Endothelial cell of umbilical vein (primary cell): ENCODE measurements around the gene KRT78. TPM values are rescaled to one million over a fixed set of nuclear protein-coding genes. Genes with fewer than 3 reads are reported as not detected.
"Not testable (repeated sequence)": the region's sequence is repeated elsewhere in the genome, so short reads cannot be mapped to it uniquely, and the experiment has no call there.

ENCODE experiments used
- BruUV-seq: library from RNA; stranded (reverse); fragments of 400-500 nt; replicated peaks from 2 replicates; lab custom pipeline; 2021; lab: Mats Ljungman, UMichigan
- CTCF ChIA-PET: fragments of 300-600, 350-600 bp; sonication (Branson Sonifier 250); formaldehyde crosslinking; loops from one replicate; lab custom pipeline; 2021; ENCODE audit warnings: antibody characterized with exemption, inconsistent platforms; lab: Charles Lee
- POLR2A ChIA-PET: fragments of 300-600, 350-600 bp; sonication (Branson Sonifier 250); formaldehyde crosslinking; loops from one replicate; lab custom pipeline; 2021; ENCODE audit warnings: antibody characterized with exemption, inconsistent platforms; lab: Charles Lee
- DNase-seq: peaks from one replicate; pipeline ENCODE4 v3.0.0-alpha.2; 2011; ENCODE audit warnings: low read depth, low spot score
- FAIRE-seq: peaks from 2 replicates; lab custom pipeline; 2011; peaks lifted over from hg19 to GRCh38; lab: Jason Lieb, UNC
- H2AFZ ChIP-seq: 2 replicates; pipeline ENCODE4 v1.6.0; 2012; ENCODE audit warnings: low read depth, low read length, control low read depth, inconsistent platforms
- H3K27ac ChIP-seq: 2 replicates; pipeline ENCODE4 v1.5.1; 2011; ENCODE audit warnings: low read depth, mild to moderate bottlenecking, control low read depth, low read length, moderate library complexity; ENCODE audit not compliant: insufficient read depth
- H3K27me3 ChIP-seq, 2 experiments: 2 replicates each; pipeline versions ENCODE4 v1.6.0 to v1.6.1; 2011; ENCODE audit warnings: low read length in 2 of 2, mixed read lengths in 1 of 2; ENCODE audit not compliant: control insufficient read depth in 2 of 2, insufficient read depth in 2 of 2
- H3K36me3 ChIP-seq, 2 experiments: 2 replicates in 1 of 2; 3 replicates in 1 of 2; pipeline ENCODE4 v1.5.1; 2011; ENCODE audit warnings: low read length in 2 of 2, mild to moderate bottlenecking in 1 of 2, moderate library complexity in 1 of 2; ENCODE audit not compliant: control insufficient read depth in 2 of 2, insufficient read depth in 2 of 2; ENCODE audit errors: extremely low read depth in 1 of 2
- H3K4me1 ChIP-seq: 3 replicates; pipeline ENCODE4 v1.5.1; 2011; ENCODE audit warnings: mild to moderate bottlenecking, low read length; ENCODE audit not compliant: control insufficient read depth, insufficient read depth; ENCODE audit errors: extremely low read depth
- H3K4me2 ChIP-seq: 2 replicates; pipeline ENCODE4 v1.6.1; 2011; ENCODE audit warnings: low read length, control low read depth, mixed read lengths; ENCODE audit not compliant: insufficient read depth
- H3K4me3 ChIP-seq, 3 experiments: fragments of 200-600 bp in 1 of 3; sonication (generic), shearing (Covaris generic) in 1 of 3; replicated peaks in 1 of 3; 2 replicates each; pipeline ENCODE4 v1.5.1; 2011 to 2016; ENCODE audit warnings: control low read depth in 3 of 3, low read length in 3 of 3, mild to moderate bottlenecking in 2 of 3, inconsistent platforms in 1 of 3, low read depth in 1 of 3, moderate library complexity in 1 of 3; ENCODE audit not compliant: insufficient read depth in 1 of 3
- H3K79me2 ChIP-seq: 2 replicates; pipeline ENCODE4 v1.6.0; 2012; ENCODE audit warnings: low read length, inconsistent platforms; ENCODE audit not compliant: control insufficient read depth, insufficient read depth
- H3K9ac ChIP-seq: replicated peaks from 2 replicates; pipeline ENCODE3; 2011; ENCODE audit warnings: low read length, control low read depth; ENCODE audit not compliant: insufficient read depth; ENCODE audit errors: extremely low read depth
- H3K9me1 ChIP-seq: replicated peaks from 3 replicates; pipeline ENCODE4 v1.6.0; 2011; ENCODE audit warnings: mild to moderate bottlenecking, low read length; ENCODE audit not compliant: control insufficient read depth, insufficient read depth; ENCODE audit errors: extremely low read depth
- H3K9me3 ChIP-seq: replicated peaks from 2 replicates; pipeline ENCODE4 v1.5.1; 2012; ENCODE audit warnings: low read length, inconsistent platforms; ENCODE audit not compliant: control insufficient read depth, insufficient read depth
- H4K20me1 ChIP-seq: replicated peaks from 2 replicates; pipeline ENCODE3; 2011; ENCODE audit warnings: mild to moderate bottlenecking, low read length; ENCODE audit not compliant: control insufficient read depth, insufficient read depth; ENCODE audit errors: extremely low read depth
- GATA2 ChIP-seq: IDR thresholded peaks from 2 replicates; pipeline ENCODE4 v1.7.0; 2011; ENCODE audit warnings: low read depth, mild to moderate bottlenecking, moderate library complexity, mixed read lengths, low read length; ENCODE audit not compliant: insufficient read length, insufficient read depth
- POLR2A ChIP-seq: IDR thresholded peaks from 2 replicates; pipeline ENCODE4 v1.6.1; 2012; ENCODE audit warnings: low read depth, mild to moderate bottlenecking, control low read depth, low read length
- dilution Hi-C: fragments of 300-500 bp; cut with MboI; formaldehyde crosslinking; loops from one replicate; pipeline ENCODE4 v1.15.0; 2019; ENCODE audit warnings: low sequenced_read_pairs; ENCODE audit not compliant: extremely low pct_ligation_motif_present
- intact Hi-C: fragments of 100-400 bp; cut with micrococcal nuclease; formaldehyde crosslinking; loops from one replicate; pipeline ENCODE4 v1.10.0; 2022
- polyA plus RNA-seq, 4 experiments: library from polyadenylated mRNA; depleted of rRNA in 3 of 4; stranded (reverse) in 3 of 4; unstranded in 1 of 4; fragments of >200 nt; gene quantifications; 2 replicates each; pipeline versions ENCODE4 v1.2.1 to v1.2.3, GENCODE V29; 2011 to 2012; ENCODE audit warnings: missing spikeins in 1 of 4
- total RNA-seq: library from RNA; stranded (reverse); gene quantifications from 2 replicates; pipeline ENCODE4 v1.2.3, GENCODE V29; 2021

KRT78 gene
- total and polyA plus RNA-seq, 2 donors (not counting 3 experiments of a cell fraction or from before 2014, with no cell fraction given) = not detected

DNA sequence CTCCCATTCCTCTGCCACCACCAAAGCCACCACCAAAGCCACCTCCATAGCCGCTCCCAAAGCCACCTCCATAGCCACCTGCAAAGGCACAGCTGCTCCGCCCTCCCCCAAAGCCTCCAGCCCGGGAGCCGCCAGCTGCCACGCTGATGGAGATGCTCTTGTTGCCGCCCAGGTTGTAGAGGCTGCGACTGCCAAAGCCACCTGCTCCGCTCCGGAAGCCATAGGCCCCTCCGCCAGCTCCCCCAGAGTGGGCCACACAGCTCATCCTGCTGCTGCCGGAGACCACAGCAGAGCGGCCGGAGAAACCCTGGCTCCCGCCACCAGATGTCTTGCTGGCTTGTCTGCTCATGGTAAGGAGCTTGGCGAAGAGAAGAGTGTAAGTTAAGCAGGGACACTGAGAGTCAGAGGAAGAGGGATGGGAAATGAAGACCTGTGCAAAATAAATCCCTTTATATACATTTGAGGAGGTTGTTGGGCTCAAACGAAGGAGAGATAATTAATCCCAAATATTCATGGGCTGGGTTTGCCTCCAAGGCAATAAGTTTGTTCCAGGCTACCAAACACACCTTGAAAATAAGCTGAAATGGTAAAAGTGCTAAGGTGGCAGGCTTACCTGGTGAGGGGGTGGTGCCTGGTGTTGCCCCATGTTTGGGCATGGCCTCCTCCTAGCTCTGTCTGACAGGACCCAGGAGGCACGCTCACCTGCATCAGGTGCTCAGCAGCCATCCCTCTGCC lies 52.9 kb downstream of the KRT78 start, which contains the start of gene KRT3:
Gene KRT3 (minus strand): TSS at position 424 of the 735 bp plus-strand sequence. CDS start 75 bp downstream, at position 349.
- DNase-seq = no peak
- BruUV-seq = no TSS peak
- no peaks in the 10 kb centered on the region for H3K36me3 ChIP-seq
- H3K27me3 ChIP-seq = peaks cover 5 to 8% of the 10 kb centered on the region in 2 experiments
- H3K4me3 ChIP-seq = no peak within 1 kb of the TSS
- intact Hi-C loops (no loop called here), dilution Hi-C loops (no loop called here)
- no peak within 1 kb of the TSS for H3K4me2 ChIP-seq
- POLR2A ChIA-PET = no interaction called here
- H3K9me1 ChIP-seq = no peaks in the 10 kb centered on the region
- no peaks in the 10 kb centered on the region for H3K9me3 ChIP-seq
- no peak within 1 kb of the TSS for H3K9ac ChIP-seq
- H2AFZ ChIP-seq = no peak within 1 kb of the TSS
- CTCF ChIA-PET = no interaction called here
- no peak within 1 kb of the TSS for H3K27ac ChIP-seq
- no peaks in the 10 kb centered on the region for H3K79me2 ChIP-seq
- TF ChIP-seq GATA2 (no peak), POLR2A (no peak)
- H4K20me1 ChIP-seq = no peaks in the 10 kb centered on the region
- FAIRE-seq = no peak
- no peaks in the 10 kb centered on the region for H3K4me1 ChIP-seq

DNA sequence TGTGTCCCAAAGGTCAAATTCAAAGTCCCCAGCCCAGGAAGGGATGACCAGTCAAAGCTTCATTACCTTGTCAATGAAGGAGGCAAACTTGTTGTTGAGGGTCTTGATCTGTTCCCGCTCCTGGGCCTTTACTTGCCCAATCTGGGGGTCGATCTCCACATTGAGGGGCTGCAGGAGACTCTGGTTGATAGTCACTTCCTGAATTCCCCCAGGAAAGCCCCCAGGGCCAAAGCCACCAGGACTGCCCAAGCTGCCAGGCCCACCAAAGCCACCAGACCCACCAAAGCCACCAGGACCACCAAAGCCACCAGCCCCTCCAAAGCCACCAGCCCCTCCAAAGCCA lies 53.5 kb downstream of the KRT78 start:
- BruUV-seq, FAIRE-seq, dilution Hi-C loops: not testable (repeated sequence)

More for the DNA sequence above, 53.5 kb downstream of the KRT78 start:
- H3K27ac ChIP-seq, H3K4me3 ChIP-seq, H3K4me2 ChIP-seq, H3K36me3 ChIP-seq, H3K4me1 ChIP-seq, DNase-seq, intact Hi-C loops, H3K9me3 ChIP-seq, H3K79me2 ChIP-seq, H3K9me1 ChIP-seq, POLR2A ChIA-PET, H4K20me1 ChIP-seq, H2AFZ ChIP-seq, H3K9ac ChIP-seq: not testable (repeated sequence)
- CTCF ChIA-PET = interaction anchor here (1.1 kb wide), 1 partner anchor 70 kb away, joined by 3 read pairs; no protein-coding TSS in a partner anchor
- peaks cover 10 to 12% of the 10 kb centered on the region in 2 experiments for H3K27me3 ChIP-seq
